ENCODE measurements around the gene SLC48A1. TPM values are rescaled to one million over a fixed set of nuclear protein-coding genes. Genes with fewer than 3 reads are reported as not detected.

SLC48A1 gene
- 9.7 TPM for polyA plus RNA-seq (2013, experiment 1 of 2; ENCODE audit: insufficient read length)
- polyA plus RNA-seq (2013, experiment 2 of 2; ENCODE audit: insufficient read length) = 11.5 TPM

DNA sequence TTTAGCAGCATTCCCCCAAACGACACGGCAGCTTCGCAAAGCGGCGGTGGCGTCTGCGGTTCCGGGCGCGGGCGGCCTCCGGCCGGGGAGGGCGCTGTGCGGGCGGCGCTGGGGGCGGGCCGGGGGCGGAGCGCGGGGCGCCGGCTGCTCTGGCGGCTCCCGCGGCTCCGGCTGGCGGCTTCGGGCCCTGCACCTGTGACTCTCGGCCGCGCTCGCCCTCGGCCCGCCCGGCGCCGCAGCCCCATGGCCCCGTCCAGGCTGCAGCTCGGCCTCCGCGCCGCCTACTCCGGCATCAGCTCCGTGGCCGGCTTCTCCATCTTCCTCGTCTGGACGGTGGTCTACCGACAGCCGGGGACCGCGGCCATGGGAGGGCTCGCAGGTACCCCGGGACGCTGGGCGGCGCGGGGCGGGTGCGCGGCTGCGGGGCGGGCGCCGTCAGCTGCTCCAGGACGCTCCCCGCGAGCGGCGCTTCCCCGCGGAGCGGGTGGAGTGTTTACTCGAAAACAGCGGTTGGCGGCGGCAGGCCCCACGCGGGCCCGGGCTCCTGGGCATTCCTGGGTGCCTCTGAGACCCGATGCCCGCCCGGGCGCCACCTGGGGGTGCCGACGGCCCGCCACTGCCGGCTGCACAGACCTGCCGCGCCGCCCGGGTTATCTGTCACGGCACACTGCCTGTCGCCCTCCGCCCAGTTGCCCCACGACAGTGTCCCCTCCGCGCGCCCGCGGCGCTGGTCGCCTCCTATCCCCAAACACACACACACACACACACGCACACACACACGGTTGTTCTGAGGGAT, at the start of gene SLC48A1:
Gene SLC48A1, plus strand, starts transcription at position 177 of the 796 bp plus-strand sequence. Its CDS starts 67 bp downstream, at position 244.
- peak; percentile 63 for DNase-seq

DNA sequence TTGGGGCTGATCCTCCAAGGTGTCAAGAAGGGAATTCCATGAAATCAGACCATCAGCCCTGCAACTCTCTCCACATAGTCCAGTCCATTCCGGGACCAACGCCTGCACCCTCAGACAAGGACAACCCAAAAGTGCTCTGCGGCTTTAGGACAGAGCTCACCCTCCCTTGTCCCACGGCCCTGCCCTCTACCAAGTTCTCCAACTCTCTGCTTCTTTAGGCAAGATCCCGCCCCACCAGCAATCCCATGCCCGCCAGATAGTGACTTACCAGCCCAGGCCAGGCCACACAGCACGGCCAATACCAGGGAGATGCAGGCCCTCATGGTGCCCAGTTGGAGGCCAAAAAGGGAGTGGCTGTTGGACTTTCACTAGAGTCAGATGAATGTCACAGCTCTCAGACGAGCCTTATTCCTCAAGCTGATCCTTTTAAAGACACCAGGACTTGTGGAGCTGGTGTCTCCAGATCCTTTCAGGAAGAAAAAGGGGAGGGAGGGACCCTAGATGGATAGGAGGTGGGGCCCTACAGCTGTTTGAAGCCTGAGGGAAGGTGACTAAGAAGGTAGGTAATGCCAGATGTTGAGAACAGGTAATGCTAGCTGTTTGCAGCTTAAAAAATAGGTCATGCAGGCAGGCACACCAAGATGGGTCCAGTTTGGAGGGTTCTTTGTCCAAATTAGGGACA, 47.8 kb upstream of the SLC48A1 start, which contains the start of gene ENDOU:
Gene ENDOU, minus strand, starts transcription at position 400 of the 682 bp plus-strand sequence. Its CDS starts 77 bp downstream, at position 323.
- no peak for DNase-seq

- DNase-seq = peak; percentile 88
These were observed 47.1 kb upstream of the SLC48A1 start for GRCh38 chr12:47725893-47726292.

DNA sequence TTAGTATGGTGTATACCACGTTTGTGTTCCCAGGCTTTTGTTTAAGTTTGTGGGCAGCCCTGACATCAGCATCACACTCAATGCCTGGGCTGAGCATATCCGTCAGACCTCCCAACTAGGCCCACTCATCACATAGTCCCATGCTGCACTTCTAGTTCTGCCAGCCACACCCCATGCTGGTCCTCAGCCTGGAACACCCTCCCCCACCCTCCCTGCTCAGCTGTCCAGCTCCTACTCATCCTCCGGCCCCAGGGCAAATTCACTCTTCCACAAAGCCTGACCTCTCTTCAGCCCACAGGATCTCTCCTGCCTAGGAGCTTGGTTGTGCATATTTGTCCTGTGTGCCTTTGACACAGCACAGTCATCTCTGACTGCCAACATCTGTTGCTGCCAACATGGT, 43.8 kb upstream of the SLC48A1 start:
- peak; percentile 29 for DNase-seq

DNA sequence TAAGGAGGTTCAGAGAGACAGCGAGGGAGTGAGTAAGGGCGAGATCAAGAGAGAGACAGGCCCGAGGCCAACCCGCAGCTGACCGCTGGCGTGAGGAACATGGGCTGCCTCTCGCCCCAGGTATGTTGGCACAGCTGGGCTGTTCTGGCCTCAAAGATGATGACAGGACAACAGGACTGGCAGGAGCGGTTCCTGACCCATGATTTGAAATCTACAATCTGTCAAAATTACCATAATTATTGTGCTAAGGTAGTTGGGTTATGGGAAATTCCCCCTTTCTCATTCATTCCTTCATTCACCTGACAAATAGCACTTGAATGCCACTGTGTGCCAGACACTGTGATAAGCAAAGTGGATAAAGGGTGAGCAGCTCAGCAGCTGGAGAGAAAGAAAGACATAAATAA, 42.7 kb upstream of the SLC48A1 start:
- DNase-seq = no peak

DNA sequence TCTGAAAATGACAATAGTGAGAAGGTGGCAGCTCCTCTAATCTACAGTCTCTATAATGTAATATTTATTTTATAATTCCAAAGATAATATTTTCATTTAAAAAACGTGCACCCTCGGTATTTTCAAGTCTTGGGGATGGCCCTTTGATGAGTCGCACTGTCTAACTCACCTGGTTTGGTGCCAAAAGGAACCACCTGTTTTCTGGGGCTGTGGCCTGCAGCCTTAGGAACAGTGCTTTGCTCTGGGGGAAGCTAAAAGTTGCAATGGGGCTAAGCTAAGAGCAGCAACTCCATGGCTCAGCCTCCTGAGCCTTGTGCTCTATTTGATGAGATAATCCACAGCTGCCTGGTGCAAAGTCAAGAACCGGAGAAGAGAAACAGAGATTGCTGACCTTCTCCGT, 41.3 kb upstream of the SLC48A1 start:
- DNase-seq = no peak

- no peak for DNase-seq
These were observed 40.5 kb upstream of the SLC48A1 start for GRCh38 chr12:47732504-47732903.

GRCh38 chr12:47733142-47733541, 39.9 kb upstream of the SLC48A1 start:
- DNase-seq = no peak

- no peak for DNase-seq
These were observed 38.1 kb upstream of the SLC48A1 start for GRCh38 chr12:47734725-47735480.

GRCh38 chr12:47735649-47736048, 37.4 kb upstream of the SLC48A1 start:
- no peak for DNase-seq

DNA sequence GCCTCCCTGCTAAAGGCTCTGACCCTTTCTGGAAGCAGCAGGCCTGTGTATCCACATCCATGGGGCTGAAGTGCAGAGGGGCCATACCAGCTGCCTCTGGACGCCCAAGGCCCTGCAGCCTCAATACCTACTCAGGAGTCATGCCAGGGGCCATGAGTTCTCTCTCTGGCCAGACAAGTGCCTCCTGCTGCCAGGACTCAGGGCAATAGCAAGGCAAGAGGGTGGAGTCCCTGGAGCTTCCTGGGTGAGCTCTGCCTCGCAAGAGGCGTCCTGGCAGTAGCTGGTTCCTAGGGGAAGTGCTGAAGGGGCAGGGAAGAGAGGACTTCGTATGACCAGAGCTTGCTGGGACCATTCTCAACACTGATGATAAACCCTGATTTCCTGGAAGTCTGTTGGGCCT, 36.8 kb upstream of the SLC48A1 start:
- no peak for DNase-seq

DNA sequence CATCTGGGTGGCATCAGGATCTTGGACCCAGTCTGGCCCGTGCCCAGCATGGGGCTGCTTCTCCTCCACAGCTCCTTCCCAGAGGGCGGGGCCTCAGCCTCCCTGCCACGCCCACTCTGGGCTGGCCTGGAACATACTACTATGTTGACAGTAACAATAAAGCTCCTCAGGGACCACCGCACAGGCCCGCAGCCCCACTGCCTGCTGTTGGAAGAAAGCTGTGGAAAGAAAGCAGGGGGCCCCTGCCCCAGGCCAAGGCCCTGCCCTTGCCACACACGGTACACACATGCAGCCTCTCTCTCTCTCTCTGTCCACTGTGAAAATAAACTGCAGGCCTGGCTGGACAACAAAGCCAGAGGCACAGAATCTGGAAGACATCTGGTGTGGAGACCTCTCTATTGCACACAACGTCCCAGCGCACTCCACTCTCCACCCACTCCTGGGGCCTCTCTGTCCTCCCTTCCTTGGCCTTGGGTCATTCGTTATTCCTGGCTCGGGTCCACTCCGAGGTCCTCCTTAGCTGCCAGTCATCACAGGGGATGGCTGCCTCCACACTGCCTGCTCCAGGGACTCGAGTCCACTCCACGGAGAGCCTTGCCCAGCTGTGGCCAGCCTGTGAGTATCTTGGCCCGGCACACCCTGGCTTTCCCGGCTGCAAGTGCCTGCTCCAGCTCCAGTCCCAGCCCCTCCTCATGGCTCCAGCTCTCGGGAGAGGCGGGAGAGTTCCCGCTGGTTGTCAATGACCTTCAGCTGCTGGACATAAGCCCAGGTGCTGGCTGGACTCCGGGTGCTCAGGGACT, 36.0 kb upstream of the SLC48A1 start:
- DNase-seq = peak; percentile 65

- DNase-seq = no peak
These were observed 35.0 kb upstream of the SLC48A1 start for GRCh38 chr12:47737936-47738594.

GRCh38 chr12:47739297-47739696, 33.7 kb upstream of the SLC48A1 start:
- DNase-seq = no peak

- no peak for DNase-seq
These were observed 33.1 kb upstream of the SLC48A1 start for GRCh38 chr12:47739979-47740378.

GRCh38 chr12:47740606-47741339, 32.3 kb upstream of the SLC48A1 start:
- DNase-seq = no peak

- peak; percentile 69 for DNase-seq
These were observed 31.7 kb upstream of the SLC48A1 start for GRCh38 chr12:47741340-47741703.

DNA sequence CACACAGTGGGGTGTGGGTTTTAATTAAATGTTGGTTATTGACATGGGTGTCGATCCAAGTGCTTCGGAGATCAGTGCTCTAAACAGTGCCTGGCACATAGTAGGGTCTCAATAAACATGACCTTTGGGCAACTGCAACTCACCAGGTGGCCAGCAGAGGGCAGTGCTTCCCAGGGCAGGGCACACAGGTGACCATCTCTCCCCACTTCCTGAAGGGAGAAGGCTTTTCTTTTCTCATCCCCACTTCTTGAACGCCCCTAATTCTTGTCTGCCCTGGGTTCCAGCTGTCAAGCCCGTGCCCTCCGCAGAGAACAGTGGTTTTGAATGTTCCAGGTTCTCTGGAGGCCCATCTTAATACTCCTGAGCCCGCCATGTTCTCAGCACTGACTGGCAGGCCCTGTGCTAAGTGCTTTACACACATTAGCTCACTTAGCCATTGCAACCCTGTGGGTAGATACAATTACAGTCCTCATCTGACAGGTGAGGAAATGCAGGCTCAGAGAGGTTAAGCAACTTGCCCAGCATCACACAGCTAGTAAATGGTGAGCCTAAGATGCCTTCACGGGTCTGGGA, 30.7 kb upstream of the SLC48A1 start:
- DNase-seq = no peak

DNA sequence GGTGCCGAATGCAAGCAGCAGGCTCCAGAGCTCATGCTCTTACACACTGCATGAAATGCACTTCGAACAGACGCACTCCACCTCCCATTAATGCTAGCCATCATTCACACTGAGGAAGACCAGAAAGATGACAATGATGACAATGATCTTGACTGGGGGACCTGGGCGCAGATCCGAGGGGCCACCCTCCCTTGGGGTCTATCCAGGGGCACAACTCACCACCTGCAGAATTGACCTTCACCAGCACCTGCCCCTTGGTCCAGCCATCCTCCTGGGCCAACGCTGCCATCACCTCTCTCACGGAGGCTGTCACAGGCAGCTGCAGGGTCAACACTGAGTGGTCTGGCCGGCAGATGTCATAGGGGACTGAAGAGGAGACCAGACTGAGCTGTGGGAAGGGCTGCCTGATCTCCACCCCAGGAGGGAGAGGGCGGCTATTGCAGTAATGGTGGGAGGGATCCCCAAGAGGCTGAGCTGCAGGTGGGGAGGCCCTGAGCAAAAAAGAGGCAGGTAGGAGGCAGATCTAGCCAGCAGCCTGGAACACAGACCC, 29.7 kb upstream of the SLC48A1 start:
- DNase-seq = no peak

DNA sequence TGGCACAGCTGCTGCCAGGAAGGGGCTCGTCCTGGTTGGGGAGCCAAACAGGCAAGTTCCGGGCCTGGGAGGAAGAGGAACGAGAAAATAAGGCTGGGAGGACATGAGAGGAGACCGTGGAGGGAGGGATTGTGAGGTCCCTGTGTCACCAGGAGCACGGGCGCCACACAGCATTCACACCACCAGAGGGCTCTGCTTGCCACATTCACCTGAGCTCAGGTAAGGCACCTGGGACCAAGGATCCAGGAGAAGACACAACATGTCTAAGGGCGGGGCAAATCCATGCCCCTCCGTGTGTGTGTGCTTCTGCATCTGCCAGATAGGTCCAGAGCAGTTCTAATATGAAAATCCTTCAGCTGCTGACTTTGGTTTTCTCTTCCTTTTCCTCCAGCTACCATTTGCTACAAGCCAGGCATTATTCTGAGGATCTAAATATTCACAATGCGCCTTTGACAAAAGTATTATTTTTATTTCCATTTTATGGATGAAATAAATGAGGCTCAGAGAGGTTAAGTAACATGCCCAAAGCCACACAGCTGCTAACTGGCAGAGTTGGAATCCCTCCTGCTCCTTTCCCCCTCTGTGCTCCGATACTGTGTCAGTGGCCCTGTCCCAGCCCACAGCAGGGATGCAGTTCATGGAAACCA, 28.9 kb upstream of the SLC48A1 start:
- DNase-seq = no peak
